ENCODE data around the gene COBL.

The COBL gene

DNA sequence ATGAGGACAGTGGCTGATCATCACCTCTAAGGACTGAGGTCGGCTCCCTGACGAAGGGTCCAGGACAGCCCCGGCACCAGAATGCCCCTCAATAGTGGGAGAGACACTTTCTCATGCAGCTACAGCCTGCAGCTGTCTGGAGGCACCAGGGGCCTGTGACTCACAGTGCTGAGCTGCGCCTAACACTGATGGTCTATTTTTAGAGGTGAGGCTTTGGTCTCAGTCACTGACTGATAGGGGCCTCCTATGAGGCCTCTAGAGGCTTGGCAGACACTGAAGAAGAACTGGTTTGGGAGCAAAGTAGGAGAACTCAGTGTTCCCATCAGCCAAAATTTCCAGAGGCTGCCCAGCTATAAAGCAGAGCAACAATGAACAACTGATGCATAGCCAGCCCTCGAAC lies 130.1 kb downstream of the COBL start:
- DNase-seq (ENCODE audit: low spot score), result no peak

DNA sequence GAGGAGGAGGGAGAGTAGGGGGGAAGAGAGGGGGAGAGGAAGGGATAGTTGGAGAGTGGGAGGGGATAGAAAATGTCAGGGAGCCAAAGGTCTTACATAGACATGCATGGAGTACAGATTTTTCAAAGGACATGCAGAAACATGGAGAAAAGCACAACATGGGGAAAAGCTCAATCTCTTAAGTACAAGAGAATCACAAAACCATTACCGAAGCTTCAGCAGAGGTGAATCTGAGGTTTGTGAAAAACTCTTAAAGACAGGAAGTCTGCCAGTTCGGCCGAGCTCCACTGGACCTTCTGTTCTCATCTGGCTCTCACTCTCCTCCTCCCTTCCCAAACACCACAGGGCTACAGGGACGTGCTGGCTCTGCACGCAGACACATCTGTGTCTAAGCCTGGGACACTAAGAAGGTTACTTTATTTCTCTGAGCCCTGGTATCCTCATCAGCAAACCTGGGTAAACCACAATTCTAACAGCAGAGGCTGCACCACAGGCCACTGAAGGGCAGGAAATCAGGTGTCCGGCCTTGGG lies 133.9 kb downstream of the COBL start:
- DNase-seq (ENCODE audit: low spot score), result no peak

DNA sequence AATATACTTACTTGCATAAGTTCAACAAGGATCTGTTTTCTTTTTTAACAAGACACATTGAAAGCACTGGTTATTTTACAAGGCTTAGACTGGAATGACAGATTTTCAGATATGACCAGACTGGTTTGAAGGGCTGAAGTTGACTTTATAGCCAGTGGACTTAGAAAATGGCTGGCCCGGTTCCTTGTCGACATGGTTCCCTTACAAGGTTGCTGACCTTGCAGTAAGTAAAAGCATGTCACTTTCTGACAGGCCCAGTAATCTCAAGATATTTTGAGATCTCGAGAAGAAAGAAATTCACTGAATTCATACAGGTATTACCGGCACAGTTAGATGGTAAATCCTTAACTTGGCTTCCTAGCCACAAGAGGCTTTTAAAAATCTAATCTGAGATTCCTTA lies 136.5 kb downstream of the COBL start:
- no peak for DNase-seq (ENCODE audit: low spot score)

DNA sequence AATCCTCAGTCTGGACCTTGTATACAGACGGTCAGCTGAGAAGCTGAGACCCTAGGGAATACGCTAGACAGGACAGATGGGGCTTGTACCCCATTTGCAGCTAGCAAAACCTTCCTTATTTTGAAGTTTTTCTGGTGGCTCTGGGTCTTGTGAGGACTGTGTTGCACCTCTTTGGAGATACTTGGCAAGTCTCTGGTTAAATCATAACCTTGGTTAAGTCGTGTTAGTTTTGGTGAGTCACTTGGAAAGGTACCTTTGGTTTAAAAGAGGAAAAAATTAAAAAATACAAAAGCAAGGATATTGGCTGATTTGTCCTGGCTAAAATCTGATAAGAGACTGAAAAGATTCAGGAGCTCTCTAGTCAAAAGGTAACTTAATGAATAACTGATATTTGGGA lies 140.6 kb downstream of the COBL start:
- no peak for DNase-seq (ENCODE audit: low spot score)

DNA sequence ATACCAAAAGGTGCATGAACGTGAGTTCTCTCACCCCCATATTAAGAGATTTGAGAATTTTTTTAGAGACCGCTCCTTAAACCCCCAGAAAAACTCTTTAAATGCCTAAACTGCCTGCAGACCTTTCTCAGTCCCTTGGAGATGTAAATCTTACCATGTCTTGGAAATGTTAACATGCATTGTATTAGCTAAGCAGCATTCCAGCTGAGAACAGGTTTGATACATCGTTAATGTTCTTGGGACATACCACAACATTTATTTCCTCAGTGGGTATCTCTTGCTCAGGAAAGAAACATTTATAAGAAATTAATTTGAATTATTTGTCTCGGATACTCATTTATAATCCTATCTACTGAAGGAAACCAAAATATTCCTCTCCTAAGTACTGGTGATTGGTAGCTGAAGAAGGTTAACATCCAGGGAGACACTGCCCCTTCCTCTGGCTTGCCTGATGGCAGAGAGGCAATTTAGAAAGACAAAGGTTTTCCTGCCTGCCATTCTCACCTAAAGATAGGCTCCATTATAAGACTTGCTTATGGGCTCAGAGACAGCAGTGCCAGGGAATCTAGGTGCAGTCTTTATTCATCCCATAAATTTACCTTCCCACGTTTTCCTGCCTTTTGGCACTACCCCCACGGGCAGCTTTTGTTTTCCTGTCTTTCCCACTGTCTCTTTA lies 141.2 kb downstream of the COBL start:
- no peak for DNase-seq (ENCODE audit: low spot score)

DNA sequence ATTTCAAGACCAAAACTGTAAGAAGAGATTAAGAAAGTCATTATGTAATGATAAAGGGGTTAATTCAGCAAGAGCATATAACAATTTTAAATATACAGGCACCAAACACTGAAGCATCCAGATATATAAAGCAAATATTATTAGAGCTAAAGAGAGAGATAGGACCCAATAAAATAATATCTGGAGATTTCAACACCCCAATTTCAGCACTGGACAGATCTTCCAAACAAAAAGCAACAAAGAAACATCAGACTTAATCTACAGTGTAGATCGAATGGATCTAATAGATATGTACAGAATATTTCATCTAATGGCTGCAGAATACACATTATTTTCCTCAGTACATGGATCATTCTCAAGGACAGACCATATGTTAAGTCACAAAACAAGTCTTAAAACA lies 151.3 kb downstream of the COBL start:
- DNase-seq (ENCODE audit: low spot score), result no peak

DNA sequence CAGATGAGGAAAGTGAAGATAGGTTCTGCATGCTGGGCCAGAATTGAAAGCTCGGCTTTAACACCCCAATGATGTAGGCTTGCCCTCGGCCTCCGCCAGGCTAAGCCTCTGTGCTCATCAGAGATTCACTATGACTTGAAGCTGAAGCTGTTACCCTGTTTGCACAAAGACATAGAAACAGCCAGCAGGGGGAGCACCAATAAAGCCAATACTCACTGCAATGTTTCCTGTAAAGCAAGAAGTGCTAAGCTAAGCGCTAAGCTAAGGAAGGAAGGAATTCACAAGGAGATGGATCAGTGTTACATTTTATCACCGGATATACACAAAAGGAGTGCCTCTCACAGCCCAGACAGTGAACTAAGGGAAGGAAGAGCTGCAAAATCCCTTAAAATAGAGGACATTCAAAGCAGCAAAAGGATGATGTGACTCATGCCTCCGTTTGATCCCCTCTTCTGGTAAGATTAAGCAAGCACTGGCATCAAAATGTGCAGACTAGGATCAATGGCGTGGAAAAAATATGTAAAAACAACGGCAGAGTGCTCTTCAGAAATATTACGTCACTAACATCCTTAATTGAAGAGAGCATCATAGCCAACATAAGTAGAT lies 153.8 kb downstream of the COBL start:
- peak; percentile 87 for DNase-seq (ENCODE audit: low spot score)

DNA sequence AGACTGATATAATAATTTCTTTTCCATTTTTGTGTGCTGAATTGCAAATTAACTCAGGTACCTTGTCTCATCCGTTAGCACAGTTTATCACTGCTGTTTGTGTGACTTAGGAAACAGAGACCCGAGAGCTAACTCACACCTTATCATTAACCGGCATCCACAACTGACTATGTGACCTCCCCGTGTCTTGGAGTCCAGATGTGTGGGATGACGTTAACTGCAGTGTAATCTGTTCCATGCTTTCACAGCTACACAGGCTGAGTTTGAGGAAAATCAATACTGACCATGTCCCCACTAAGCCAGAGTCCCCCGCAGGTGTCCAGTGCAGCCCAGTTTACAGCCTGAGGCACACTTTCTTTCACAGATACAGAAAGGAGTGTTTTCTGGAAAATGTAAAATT lies 154.7 kb downstream of the COBL start:
- no peak for DNase-seq (ENCODE audit: low spot score)

DNA sequence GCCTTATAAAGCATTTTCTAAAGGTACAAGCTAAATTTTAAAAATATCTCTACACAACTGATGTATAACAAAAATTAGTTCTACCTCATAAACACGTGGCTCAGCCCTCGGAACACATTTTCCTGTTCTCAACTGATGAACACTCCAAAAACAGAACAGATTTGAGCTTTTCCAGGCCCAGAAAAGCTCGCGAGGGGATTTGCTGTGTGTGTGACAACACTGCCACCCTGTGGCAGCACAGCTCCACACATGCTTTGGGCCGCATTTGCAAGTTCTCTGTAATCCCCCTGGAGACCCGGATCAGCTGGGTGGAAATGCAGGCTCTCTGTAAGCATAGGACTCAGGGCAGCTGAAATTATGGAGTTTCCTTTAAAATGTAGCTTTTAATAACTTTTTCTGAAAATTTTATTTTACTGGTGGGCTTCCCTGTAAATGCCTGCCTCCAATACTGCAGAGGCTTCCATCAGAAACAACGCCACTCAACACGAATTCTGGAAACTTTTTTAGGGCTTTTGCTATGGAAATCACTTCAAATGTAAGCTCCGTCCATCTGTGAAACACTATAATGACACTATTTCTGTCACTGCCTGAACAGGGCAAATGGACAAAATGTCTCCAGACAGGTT lies 155.5 kb downstream of the COBL start:
- DNase-seq (ENCODE audit: low spot score), result peak; percentile 61

DNA sequence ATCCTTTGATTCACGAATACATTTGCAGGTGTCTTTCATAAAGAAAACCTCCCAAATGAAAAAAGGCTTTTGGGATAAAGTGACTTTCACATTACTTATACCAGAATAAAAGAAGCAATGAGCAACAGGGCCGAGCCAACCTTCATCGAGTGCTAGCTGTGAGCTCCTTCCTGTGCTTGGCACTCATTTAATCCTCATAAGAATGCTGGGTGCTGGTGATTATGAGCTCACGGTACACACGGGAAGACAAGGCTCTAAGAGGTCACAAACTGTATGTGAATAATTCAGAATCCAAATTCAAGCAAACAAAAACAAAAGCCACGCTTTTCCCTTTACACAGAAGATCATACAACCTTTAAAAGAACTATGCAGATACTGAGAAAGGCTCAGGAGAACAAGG lies 156.2 kb downstream of the COBL start:
- DNase-seq (ENCODE audit: low spot score), result no peak

DNA sequence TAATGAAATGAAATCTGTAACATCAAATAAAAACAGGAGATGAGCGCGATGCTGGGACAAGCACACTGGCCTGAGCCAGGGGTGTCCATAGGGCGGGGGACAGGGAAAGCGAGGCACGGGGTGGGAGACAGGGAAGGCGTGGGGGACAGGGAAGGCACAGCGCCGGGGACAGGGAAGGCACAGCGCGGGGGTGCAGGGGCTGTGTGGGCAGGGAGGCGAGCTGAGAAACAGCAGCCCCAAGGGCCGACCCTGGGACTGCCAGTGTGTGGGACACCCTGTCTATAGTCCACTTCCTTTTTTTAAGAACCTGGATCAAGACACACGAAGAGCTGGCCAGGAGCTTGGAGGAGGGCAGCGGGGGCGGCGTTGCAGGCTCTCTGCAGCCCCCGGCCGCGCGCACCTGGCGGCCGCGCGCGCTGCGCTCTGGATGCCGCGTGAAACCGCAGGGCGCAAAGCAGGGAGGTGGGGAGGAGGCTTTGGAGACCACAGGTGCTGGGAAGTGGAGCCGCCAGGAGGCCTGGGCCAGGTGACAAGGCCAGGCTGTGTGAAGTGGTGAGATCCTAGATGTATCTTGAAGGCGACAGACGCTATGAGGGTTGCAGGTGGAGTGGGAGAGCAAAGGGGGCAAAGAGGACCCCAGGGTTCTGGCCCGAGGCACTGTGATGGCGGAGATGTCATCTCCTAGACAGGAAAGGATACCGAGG lies 157.7 kb downstream of the COBL start:
- DNase-seq (ENCODE audit: low spot score), result no peak

DNA sequence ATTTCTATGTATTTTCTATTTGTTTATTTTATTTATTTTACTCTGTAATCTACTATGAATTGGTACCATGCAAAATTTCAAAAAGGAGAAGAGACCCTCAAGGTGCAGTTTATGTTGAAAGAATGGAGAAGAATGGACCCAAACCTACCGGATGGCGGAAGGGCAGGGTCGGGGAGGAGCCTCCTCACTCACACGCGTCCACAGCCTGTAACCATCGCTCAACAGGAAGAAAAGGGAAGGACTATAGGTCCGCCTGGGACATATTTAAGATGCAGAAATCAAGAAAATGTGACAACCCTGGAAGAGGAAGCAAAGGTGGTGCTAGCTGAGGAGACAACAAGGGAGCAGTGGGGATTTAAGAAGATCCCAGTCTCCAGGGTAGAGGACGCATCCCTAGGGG lies 158.4 kb downstream of the COBL start:
- no peak for DNase-seq (ENCODE audit: low spot score)

DNA sequence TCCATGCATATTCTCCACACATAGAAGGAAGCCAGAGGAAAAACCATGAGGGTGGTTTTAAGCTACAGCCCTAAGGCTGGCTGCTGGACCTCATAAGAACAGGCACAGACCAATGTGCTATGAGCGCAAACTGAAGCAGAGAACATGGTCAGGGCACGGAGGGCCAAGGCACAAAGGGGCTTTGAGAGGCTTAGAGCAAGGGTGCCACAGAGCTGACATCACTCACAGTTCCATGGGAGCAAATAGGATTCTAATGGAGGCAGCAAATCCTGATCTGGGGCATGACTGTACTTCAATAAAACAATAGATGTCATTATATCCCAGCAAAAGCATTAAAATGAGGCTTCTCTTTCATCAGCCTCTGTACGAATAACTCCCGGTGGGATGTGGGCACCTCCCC lies 162.4 kb downstream of the COBL start:
- no peak for DNase-seq (ENCODE audit: low spot score)

DNA sequence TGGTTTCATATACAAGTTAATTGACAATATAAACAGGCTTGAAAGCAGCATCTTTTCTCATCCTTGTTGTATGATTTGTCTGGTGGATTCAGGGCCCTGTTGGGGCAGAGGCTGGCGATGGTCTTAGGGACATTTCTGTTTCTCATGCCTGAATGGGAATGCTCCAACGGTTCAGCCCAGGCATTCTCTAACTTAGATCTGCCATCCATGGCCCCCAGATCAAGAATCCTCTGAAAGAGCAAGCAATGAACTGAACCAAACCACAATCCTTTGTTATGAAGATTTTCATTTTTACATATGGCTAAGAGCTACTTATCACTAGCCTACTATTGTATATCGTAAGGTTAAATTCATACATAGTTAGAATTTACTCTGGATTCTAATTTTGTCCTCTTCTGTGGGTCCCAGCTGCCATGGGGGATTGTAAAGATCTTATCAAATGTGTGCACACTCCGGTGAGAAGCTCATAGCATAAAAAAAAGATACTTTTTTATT lies 163.9 kb downstream of the COBL start:
- no peak for DNase-seq (ENCODE audit: low spot score)

DNA sequence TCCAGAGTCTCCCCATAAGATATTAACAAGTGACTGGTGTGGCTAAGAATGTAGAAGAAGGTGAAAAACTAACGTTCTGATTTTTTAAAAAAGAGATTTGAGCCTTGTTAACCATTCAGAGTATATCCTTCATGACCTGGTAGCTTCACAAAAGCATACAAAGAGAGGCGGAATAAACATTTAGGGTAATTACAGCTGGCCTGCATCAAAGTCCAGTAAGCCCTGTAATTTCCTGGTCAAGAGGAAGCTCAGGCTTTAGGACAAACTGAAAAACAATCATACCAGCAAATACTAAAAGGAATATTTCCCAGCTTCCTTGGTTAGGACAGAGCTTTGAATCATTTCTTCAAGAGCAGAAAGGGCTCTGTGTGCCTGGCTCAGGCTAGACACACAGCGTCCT lies 165.2 kb downstream of the COBL start:
- DNase-seq (ENCODE audit: low spot score), result no peak

DNA sequence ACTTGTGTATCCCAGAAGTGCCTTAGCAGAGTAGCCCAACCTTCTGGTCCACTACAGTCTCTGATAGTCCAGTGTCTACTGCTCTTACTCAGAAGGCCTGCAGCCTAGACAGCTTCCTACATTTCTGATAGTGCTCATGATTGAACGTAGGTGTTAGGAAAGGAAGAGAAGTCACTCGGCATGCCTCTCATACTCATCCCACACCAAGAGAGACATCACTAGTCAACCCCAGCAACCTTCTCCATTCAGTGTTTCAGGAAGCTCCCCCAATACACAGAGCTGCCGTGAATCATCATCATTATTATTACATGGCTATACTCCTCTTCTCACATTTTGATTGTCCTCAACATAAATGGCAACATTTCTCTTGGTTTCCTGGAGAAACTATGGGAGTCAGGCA lies 166.4 kb downstream of the COBL start:
- no peak for DNase-seq (ENCODE audit: low spot score)

DNA sequence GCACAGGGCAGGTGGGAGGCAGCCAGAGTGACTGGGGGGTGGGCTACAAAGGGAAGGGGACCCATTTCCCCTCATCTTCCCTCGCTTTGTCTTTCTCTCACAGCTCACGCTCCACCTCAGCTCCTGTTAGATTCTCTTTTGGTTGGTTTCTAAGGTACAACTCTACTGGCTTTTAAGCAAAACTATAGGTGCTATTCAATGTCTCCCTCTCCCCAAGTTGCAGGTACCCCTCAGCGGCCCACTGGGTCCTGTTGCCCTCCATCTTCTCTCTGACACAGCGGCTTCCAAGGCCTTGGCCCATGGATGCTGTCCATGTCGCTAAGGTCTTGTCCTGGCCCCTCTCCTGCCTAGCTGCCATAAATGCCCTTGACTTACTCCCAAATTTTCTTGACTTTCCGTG lies 168.4 kb downstream of the COBL start:
- DNase-seq (ENCODE audit: low spot score), result no peak

DNA sequence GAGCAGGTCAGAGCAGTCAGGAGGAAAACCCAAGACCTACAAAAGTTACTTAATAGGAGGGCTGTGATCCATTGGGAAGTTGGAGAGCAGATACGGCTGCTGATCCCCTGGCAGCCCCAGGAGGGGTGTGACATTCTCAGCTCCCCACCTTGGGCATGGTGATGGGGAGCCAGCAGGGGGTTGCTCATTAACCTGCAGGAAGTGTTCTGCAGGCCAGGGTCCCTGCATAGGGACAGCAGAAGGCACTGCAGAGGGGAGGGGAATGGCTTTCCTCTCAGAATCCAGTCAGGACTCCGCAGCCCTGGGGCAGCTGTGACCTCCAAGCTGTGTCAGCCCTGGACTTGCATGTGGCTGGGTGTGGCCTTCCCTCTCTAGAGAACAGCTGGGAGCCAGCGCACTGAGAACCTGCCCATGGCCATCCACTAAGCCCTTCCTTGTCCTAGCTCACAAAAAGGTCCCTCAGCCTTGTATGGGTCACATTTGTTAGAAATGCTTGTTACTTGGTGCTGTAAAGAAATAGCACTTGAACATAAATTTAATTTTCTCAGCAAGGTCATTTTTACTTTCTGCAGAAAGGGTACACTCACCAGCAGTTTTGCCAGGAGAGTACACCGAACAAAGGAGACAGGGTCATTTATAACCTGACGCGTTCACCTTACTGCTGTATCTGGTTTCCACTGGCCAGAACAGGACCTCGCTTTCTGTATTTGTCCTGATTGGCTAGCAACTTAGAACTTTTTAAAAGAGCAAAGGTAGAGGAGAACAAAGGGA lies 169.6 kb downstream of the COBL start:
- no peak for DNase-seq (ENCODE audit: low spot score)

DNA sequence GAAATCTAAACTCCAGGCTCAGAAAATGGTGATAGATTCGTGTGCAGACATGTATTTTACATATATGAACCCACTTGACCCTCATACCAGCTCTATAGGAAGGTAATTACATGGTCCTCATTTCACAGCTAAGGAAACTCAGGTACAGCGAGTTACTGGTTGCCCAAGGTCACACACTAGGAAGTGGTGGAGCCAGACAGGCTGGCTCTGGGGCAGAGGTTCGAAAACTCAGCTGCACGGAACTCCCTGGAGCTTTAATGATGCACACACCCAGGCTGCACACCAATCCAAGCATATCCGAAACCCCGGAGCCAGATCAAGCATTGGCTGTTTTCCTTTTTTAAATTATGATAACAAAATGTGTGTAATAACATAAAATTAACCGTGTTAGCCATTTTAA lies 172.4 kb downstream of the COBL start:
- DNase-seq (ENCODE audit: low spot score), result no peak

DNA sequence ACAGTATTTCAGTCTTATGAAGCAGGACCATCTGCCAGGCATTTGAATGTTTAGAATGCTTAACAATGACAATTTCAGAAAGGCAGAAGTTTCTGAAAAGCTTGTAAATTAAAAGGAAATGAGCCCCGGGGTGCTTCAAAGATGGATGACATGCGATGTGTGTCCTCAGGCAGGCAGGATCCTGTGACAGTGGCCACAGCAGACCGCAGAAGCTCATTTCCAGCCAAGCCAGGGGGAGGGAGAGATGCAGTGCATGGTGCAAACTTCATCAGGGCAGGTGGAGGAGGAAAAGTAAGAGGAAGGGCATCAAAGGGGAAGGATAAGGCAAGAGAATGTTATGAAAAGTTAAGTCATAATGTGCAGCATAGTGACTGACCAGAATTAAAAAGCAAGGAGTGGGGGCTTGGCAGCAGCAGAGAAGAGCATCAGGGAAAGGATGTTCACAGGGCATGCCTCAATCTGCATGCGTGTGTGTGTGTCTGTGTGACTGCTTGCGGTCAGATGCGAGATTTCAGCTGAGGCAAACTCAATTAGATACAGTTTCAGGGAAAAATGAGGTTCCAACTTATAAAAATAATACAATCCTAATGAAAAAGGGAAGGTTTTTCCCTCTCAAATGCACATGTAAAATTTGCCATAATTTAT lies 173.7 kb downstream of the COBL start:
- DNase-seq (ENCODE audit: low spot score), result no peak

DNA sequence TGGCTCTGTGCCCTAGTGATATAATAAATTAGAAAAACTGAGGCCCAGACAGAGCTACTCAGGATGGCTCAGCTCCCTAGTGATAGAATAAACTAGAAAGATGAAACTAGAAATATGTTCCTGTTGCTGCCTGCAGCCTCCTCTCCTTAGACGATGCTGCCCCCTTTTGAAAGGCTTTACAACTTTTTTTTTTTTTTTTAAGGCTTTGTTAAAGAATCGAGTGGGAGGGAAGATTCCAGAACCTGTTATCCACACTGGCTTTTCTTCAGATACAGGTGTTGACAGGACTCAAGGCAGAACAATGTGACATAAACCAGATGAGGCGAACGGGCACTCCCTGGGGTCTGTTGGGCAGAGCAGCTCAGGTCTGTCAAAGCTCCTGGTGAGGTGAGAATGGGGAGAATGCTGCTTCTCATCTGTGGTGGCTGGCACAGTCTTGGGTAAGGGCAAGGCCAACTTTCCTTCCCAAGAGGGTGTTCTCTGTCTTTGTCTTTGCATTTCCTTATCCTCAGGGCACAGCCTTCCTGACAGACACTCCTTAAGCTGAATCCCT lies 175.1 kb downstream of the COBL start:
- peak; percentile 38 for DNase-seq (ENCODE audit: low spot score)

Measured in activated CD4-positive, alpha-beta T cell treated with anti-CD3 and anti-CD28 coated beads, Interleukin-2, Interleukin-4, amounts not matched to agents 100 ng/mL and 50 ng/mL, durations not matched to agents 16 hours and 8 hours (primary cell).